Activated CD8-positive, alpha-beta memory T cell treated with anti-CD3 and anti-CD28 coated beads, Interleukin-2, amount 50 U/mL, for 24 hours (primary cell): ENCODE results near the gene CYTH2.
A peak's percentile ranks its signal among the peaks of the same experiment; 100 is the strongest.

ENCODE experiments used
- DNase-seq: peaks from one replicate; pipeline ENCODE4 v3.0.0-alpha.2; 2020; ENCODE audit errors: extremely low read depth

The CYTH2 gene, protein sequence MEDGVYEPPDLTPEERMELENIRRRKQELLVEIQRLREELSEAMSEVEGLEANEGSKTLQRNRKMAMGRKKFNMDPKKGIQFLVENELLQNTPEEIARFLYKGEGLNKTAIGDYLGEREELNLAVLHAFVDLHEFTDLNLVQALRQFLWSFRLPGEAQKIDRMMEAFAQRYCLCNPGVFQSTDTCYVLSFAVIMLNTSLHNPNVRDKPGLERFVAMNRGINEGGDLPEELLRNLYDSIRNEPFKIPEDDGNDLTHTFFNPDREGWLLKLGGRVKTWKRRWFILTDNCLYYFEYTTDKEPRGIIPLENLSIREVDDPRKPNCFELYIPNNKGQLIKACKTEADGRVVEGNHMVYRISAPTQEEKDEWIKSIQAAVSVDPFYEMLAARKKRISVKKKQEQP

DNA sequence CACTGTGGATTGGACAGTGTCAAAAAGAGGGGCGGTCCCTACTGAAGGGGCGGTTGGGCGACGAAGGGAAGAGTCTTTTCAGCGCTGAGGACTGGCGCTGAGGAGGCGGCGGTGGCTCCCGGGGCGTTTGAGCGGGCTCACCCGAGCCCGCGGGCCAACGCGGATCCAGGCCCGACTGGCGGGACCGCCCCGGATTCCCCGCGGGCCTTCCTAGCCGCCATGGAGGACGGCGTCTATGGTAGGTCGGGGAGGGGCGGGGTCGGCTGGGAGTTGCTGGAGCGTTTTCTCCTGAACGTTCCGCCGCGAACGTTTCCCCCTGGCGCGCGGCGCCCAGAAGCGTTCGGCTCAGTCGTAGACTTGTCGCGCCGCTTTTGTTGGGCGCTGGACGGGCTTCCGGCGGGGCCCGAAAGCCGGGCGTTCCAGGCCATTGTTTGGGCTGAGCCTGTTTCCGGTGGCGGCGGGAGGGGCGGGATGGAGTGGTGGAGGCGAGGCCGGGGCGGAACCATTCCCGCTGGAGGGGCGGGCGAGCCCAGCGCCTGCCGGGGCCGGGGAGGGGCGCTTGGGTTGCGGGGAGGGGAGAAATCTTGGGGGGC is at the start of gene CYTH2:
TSS of gene CYTH2 (plus strand) at position 81 of the 593 bp plus-strand sequence. CDS start at position 220, 139 bp downstream.
- DNase-seq, result no peak

DNA sequence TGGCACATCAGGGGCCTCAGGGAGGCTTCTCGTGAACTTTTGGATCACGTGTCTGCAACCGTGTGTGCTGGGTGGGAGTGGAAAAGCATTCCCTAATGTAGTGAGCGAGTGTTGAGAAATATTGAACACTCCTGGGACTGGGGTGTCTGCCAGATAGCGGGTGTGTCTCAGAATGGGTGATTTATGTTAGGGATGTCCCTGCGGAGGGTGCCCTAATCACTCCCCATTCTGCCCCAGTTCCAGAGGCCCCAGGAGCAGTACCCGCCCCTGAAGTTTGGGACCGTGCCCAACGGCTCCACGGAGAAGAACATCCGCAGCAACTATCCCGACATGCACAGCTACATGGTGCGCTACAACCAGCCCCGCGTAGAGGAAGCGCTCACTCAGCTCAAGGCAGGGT is 47.6 kb upstream of the CYTH2 start:
- DNase-seq, result no peak

DNA sequence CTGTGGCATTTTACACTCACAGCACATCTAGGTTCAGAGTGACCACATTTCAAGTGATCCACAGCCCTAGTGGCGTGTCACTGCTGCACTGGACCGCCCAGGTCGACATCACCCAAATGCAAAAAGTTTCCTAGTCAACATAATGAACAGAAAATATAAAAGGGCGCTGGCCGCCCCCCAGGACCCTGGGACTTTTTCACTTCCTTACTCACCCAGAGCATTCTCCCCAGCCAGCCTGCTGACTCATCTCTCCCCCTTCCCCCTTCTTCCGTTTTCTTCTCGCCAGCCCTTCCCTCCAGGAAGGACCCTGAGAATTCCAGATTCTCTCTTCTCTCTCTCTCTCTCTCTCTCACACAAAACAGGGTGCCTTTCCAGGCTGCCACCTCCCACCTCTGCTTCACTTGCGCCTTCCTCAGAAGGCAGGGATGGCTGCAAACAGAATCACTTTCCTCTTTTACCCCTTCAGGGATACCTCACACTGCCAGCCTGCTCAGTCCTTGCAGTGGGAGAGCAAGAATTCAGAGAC is 44.4 kb upstream of the CYTH2 start:
- DNase-seq, result no peak

DNA sequence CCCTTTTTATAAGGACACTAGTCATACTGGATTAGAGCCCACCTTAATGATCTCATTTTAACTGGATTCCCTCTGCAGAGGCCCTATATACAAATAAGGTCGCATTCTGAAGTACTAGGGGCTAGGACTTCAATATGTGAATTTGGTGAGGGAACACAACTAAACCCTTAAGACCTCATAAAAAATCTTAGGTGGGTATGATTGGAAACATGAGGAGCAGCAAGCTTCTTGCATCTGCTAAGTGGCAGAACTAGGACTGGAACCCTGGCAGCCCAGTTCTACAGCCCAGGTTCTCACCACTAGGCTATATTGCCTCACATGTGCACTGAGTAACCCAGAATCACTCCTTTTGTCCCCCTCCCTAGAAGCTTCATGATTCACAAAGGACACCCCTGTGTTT is 40.5 kb upstream of the CYTH2 start:
- DNase-seq, result no peak

DNA sequence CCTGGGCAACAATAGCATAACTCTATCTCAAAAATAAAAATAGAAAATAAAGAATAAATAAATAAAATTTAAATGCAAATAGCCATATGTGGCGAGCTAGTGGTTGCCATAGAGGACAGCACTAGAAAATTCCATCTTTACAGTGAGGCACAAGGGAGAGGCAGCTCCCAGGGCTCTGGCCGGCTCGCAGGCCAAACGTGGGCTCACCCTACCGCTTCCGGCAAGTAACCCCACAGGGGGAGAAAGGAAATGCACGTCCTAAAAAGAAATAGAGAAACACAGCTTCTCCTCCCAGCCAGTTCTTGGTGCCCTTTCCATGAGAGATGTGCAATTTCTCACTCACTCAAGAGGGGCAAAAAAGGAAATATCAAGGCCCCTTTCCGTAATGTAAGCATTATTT is 35.8 kb upstream of the CYTH2 start:
- no peak for DNase-seq

DNA sequence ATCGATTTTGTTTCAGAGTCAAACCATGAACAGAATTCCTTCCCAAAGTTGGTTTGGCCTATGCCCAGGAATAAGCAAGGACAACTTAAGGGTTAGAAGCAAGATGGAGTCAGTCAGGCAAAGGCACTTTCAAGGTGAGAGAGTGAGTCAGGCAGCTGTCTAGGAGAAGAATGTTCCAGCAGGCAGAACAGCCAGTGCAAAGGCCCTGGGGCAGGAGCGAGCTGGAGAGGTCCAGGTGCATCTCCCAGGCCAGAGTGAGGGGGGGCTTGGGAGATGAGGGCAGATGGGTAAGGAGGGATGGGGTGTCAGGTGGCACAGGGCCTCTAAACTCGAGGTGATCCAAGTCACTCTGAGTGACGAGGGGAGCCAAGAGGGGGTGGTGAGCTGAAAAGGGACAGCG is 32.6 kb upstream of the CYTH2 start:
- no peak for DNase-seq

DNA sequence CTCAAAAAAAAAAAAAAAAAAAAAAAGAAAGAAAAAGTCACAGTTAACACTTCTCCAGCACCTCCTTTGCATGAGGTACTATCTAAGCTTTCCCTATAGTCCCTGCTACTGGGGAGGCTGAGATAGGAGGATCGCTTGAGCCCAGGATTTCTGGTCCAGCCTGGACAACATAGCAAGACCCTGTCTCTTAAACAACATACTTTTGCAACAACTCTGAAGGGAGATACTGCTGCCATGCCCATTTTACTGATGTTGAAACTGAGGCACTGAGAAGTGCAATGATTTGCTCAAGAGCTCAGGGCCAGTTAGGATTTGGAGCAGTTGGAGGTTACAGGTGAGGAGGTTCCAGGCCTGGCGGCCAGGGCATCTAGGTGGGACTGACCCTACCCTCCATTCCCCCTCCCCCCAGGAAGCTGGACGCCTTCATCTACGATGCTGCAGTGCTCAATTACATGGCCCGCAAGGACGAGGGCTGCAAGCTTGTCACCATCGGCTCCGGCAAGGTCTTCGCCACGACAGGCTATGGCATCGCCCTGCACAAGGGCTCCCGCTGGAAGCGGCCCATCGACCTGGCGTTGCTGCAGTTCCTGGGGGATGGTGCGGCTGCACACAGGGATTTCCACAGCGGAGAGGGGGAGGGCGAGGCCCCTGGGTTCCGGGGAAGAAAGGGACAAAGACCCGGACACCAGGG is 27.7 kb upstream of the CYTH2 start:
- no peak for DNase-seq

DNA sequence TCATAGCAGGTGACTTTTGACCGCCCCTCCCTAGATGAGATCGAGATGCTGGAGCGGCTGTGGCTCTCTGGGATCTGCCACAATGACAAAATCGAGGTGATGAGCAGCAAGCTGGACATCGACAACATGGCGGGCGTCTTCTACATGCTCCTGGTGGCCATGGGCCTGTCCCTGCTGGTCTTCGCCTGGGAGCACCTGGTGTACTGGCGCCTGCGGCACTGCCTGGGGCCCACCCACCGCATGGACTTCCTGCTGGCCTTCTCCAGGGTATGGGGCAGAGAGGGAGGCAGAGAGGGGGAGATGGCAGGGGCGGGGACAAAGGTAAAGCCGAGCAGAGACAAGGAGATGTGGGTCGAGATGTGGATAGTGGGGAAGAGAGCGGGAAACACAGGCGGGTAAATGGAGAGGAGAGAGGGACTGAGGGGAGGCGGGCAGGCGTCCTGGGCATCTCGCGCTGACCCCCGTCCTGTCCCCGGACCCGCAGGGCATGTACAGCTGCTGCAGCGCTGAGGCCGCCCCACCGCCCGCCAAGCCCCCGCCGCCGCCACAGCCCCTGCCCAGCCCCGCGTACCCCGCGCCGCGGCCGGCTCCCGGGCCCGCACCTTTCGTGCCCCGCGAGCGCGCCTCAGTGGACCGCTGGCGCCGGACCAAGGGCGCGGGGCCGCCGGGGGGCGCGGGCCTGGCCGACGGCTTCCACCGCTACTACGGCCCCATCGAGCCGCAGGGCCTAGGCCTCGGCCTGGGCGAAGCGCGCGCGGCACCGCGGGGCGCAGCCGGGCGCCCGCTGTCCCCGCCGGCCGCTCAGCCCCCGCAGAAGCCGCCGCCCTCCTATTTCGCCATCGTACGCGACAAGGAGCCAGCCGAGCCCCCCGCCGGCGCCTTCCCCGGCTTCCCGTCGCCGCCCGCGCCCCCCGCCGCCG is 26.8 kb upstream of the CYTH2 start:
- DNase-seq, result no peak

DNA sequence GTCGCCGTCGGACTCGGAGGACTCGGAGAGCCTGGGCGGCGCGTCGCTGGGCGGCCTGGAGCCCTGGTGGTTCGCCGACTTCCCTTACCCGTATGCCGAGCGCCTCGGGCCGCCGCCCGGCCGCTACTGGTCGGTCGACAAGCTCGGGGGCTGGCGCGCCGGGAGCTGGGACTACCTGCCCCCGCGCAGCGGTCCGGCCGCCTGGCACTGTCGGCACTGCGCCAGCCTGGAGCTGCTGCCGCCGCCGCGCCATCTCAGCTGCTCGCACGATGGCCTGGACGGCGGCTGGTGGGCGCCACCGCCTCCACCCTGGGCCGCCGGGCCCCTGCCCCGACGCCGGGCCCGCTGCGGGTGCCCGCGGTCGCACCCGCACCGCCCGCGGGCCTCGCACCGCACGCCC is 25.9 kb upstream of the CYTH2 start:
- DNase-seq, result no peak

DNA sequence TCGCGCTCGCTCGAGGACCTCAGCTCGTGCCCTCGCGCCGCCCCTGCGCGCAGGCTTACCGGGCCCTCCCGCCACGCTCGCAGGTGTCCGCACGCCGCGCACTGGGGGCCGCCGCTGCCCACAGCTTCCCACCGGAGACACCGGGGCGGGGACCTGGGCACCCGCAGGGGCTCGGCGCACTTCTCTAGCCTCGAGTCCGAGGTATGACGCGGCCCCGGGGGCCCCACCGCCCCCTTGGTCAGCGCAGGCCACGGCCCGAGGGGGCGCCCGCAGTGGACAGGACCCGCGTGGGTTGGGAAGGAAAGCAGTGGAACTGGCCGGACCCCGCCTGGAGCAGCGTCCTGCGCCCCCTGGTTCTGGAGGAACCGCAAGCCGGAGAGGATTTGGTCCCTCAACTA is 25.4 kb upstream of the CYTH2 start:
- no peak for DNase-seq

DNA sequence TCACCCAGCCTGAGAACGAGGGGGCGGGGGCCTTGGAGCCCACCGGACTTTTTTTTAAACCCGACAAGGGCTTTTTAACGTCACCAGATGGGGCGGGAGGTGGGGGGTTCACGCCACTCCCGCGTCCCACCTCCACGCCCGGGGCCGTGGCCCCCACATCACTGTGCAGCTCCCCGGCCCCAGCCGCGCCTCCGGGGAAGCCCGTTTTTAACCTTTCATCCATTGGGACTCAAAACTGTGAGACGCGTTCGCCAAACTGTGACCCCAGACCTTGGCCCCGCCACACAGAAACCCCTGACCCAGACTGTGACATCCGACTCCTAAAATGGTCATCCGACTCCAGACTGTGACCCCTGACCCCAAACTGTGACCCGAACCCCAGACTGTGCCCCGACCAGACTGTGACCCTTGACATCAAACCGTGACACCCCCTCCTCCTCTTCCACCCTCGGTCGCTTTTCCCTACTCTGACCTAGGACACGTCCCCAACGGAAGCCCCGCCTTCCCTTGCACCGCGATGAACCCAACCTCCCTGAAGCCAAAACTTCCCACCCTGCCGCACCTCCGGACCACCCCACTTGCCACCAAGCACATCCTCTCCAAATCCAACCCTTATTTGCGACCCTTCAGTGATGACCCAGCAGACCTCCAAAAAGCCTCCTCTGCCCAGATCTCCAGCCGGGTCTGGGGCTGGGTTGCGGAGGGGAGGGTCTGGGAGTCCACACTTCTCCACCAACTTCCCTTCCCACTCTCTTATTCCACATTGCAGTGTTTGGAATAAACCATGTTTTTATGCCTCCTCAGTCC is 24.8 kb upstream of the CYTH2 start:
- DNase-seq, result no peak

DNA sequence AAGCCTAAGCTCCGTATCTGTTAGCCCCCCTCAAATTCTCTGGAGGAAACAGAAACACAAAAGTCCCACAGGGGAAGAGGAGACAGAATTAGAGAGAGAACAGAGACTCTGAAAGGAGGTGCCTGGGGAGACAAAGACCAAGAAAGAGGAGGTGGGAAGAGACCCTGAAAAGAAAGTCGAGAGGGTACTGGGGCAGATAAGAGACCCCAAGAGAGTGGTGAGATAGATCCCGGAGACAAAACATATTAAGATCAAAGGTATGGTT is 24.3 kb upstream of the CYTH2 start:
- DNase-seq, result no peak

DNA sequence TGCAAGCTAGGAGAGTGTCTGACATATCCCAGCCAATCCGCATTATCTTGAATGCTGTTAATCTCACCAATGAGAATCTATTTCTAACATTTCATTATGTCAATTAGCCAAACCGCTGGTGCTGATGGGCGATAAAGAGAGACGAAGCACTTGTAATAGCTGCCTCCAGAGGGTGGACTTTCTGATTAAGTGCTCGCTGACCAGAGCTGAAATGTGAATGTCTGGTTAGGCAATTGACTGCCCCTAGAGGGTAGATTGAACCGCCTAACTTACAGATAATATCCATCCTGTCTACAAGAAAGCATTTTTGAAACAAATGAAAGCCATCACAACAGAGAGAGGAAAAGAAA is 23.9 kb upstream of the CYTH2 start:
- DNase-seq, result no peak

DNA sequence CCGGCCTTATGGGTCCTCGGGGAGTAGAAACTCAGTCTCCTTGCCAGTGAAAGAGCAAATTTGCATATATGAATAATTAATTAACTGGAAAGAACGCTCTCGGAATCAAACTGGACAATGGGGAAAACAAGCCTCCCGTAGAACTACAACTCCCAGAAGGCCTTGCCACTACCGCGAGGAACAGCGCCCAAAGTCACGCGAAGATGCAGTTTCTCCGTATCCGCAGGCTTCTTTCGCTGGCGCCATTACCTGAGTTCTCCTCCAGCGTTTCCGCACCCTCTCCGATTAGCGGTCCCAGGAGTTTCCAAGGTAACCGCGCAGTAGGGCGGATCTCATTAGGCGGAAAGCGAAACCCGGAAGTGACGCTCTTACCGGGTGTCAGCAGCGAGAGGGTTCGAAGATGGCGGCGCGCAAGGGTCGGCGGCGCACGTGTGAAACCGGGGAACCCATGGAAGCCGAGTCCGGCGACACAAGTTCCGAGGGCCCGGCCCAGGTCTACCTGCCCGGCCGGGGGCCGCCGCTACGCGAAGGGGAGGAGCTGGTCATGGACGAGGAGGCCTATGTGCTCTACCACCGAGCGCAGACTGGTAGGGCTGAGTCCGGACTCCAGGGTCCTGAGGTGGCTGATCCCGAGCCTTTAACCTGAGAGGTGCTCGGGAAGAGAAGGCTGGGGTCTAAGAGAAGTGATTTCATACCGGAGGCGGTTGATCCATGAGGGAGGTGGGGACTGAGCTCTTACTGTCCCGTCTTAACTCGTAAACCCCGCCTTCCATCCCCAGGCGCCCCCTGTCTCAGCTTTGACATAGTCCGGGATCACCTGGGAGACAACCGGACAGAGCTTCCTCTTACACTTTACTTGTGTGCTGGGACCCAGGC is 23.3 kb upstream of the CYTH2 start, which contains the start of gene GRWD1:
TSS of gene GRWD1 (plus strand) at position 378 of the 876 bp plus-strand sequence. CDS start at position 401, 23 bp downstream.
- DNase-seq, result peak; percentile 89

DNA sequence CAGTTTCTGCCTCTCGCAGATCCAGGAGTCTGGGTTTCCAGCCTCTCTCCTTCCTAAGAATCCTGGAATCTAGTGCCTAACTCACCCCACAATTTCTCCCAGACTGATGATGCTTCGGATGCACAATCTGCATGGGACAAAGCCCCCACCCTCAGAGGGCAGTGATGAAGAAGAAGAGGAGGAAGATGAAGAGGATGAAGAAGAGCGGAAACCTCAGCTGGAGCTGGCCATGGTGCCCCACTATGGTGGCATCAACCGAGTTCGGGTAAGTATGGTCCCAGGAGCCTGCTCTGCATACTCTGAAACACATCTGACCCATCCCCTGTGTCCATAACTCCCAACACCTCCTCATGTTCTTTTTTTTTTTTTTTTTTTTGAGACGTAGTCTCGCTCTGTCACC is 22.6 kb upstream of the CYTH2 start:
- DNase-seq, result no peak

DNA sequence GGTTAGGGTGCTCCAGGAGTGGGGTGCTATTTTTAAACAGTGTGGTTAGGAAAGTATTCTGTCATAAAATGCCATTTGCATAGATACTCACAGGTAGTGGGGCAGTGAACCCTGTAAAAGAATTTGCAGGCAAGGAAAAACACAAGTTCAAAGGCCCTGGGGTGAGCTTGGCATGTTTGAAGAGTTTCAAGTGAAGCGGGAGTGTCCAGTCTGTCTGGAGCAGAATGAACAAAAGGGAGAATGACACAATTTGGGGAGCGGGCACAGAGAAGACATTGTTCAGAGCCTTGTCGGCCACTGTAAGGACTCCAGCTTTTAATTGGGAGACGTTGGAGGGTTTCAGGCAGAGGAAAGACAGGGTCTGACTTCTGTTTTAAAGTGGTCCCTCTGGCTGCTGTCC is 20.6 kb upstream of the CYTH2 start:
- no peak for DNase-seq

DNA sequence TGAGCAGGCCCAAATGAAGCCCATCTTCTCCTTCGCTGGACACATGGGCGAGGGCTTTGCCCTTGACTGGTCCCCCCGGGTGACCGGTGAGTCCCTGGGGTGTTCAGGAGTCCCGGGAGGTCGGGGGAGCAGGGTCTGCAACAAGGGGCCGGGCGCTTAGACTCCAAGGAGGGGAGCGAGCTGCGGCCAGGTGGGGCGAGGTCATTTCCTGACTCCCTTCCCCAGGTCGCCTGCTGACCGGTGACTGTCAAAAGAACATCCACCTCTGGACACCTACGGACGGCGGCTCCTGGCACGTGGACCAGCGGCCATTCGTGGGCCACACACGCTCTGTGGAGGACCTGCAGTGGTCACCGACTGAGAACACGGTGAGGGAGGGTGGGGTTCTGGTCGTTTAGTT is 18.7 kb upstream of the CYTH2 start:
- DNase-seq, result no peak

DNA sequence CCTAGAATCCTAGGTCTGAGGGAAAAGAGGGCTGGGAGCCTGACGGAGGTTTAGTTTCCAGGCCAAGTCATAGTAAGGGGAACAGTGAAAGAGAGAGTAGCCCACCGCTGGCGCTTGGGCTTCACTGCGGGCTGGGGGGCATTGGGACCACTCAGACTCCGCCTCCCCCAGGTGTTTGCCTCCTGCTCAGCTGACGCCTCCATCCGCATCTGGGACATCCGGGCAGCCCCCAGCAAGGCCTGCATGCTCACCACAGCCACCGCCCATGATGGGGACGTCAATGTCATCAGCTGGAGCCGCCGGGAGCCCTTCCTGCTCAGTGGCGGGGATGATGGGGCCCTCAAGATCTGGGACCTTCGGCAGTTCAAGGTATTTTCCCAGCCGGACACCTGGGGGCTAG is 18.3 kb upstream of the CYTH2 start:
- no peak for DNase-seq

DNA sequence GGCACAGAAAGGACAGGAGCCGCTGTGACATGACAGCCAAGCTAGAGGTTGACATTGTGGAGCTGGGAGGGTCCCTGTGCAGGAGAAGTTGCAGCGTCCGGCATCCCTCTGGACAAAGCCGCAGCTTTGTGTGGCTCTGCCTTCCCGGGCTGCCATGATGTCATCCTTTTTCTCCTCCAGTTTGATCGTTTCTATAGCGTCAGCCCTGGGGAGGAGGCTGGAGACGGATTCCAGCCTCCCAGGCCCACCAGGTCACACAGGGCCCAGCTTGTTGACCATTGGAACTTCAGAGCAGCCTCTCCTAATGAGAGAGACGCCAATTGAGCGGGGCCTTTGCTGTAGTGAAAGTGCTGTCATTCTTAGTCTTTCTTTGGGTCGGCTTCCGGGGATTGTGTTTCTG is 17.5 kb upstream of the CYTH2 start:
- no peak for DNase-seq
